Superior temporal gyrus (tissue), 1 donor: Measurements from ENCODE around the gene FAM111A.

Experiments
- DNase-seq: peaks from one replicate; pipeline ENCODE4 v3.0.0-alpha.2; 2016; ENCODE audit errors: extremely low spot score

Gene FAM111A

DNA sequence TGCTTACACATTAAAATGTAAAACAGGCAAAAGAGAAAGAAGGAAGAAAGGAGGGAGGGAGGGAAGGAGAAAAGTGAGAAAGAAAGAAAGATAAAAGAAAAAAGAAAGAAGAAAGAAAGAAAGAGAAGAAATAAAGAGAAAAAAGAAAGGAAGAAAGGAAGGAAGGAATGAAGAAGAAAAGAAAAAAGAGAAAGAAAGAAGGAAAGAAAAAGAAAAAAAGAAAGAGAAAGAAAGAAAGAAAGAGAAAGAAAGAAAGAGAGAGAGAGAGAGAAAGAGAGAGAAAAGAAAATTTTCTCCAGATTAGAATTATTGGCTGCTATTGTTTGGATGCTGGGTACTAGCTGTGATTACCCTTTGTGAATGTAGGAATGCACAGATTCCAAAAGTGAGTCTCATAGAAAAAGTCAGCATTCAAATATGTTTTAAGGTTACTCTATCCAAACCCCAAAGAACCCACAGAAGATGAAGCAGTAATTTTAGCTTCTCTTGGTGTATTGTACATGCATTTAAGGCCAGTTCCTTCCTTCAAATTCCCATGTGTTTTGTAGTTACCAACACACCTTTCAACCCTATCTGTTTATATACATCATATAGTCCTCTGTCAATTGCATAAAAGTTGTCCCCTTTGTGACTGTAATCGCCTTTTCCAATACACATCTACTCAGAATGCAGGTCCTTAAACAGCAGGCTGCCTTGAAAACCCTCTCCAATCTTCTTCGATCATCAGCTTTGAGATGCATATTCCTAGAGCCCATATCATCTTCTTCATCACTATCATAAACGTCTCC lies 789 bp upstream of the FAM111A start:
- peak; percentile 59 for DNase-seq

DNA sequence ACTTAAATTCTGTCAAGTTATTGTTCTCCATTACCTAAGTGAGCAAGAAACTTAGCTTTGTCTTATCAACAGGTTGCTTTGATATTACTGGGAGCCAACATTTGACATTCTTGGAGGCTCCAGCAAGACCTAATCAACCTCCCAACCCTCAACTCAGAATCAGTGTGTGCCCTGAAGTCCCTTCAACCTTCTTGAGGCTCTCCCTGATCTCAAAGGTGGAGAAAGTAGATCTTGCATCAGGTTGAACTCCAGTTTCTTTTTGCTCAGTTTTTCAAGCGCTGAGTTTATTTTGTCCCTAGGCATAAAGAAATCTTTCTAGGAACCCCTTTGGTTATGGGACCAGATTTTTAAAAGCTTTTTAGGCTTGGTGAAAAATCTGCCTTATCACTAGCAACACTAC lies 1.4 kb downstream of the FAM111A start:
- peak; percentile 28 for DNase-seq

DNA sequence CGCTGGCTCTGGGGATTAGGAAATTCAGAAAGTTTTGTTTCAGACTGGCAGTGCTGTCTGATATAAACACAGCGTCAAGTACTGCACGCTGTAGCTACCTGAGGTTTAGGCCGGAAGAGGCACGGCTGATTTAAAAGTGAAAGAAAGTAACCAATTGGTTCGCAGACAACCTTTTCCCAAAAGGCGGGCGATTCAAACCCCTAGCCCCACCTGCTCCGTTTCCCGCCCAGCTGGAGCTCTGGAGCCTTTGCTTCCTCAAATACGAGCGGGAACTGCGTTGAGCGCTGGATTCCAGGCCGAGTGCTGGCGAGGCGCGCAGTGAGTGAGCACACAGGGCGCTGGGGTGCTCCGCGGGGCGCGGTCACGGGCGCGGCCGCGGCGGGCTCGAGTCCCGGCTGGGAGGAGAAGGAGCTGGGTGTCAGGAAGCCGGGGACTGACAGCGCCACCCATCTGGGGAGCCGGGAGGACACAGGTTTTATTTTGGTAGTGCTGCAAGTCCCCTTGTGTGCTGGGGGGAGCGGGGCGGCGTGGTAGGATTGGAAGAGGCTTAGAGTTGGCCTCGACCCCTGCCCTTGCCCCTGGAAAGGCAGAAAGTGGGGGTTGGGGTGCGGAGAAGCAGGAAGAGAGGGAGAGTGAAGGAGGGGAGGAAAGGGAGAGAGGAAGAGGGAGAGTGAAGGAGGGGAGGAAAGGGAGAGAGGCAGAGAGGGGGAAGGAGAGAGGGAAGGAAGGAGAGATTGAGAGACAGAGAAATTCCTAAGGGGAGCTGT lies 2.1 kb downstream of the FAM111A start:
- peak; percentile 77 for DNase-seq

DNA sequence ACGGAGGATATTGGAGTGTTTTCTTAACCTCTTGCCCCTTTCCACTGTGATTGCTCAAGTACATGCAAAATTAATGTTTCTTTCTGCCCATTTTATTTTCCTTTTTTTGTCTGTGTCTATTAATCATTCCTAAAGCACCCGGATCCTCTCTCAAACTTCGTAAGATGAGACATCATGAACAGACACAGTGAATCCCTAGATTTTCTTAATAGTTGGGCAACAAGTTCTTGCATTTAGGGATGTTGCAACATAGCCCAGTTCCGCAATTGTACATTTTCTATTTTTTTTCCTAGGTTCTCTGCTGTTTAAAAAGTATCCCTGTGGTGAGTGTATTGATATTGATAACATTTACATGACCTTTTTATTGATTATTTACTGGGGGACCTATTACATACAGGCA lies 2.9 kb downstream of the FAM111A start:
- DNase-seq: no peak

- DNase-seq: no peak
Measured at GRCh38 chr11:59151761-59152160, 9.1 kb downstream of the FAM111A start.

GRCh38 chr11:59152312-59152951 lies 9.8 kb downstream of the FAM111A start:
- no peak for DNase-seq

- DNase-seq: no peak
Measured at GRCh38 chr11:59154610-59155009, 12.0 kb downstream of the FAM111A start.

- no peak for DNase-seq
Measured at GRCh38 chr11:59157433-59157832, 14.8 kb downstream of the FAM111A start.

DNA sequence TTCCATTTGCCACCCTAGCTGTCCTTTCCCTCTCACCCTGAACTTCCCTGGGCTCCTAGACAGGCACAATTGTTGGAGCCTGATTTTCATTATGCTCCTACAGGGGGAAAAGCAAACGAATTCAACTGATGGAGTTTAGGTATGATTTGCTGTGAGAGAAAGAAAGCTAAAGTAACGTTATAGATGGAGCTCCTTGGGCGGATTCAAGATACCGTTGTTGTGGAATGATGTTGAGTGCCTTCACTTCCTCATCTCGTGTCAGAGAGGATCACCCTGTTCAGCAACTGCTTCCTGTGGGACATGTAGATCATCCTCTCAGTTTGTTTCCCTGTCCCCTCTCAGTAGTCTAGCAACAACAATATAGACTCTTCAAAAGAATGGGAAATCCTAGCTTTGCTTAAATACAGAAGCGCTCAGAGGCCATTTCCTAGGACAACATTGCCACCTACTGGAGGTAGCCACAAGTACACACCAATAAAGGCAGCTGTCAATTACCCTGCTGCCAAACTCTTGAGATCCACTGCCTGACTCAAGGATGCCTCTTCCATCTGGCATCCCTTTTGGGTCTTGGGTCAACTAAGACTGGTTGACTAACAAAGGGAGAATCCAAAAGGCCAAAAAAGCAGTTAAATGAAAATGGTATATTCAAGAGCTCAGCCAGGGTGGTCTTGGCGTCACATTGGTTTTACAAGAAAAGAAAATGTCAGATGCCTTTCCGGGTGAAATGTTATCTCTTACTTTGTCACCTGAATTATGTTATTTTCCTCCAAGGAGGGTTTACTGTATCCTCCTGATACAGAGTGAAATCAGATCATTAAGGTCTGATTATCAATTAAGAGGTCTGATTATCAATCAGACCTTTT lies 15.8 kb downstream of the FAM111A start:
- DNase-seq: peak; percentile 90

DNA sequence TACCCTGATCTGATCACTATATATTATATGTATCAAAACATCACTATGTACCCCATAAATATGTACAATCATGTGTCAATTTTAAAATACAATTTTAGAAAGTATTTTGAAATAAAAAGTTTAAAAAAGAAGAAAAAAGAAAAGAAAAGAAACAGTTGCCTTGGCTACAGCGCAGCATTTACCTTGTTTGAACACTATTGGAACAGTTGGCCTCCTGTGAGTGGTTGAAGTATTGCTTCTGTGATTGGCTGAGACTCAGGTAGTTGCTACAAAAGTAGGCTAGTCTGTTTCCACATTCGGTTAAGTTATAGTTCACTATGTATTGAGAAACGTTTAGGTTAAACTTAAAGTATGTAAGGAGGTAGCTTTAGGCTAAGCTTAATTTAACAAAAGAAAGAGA lies 21.4 kb downstream of the FAM111A start:
- no peak for DNase-seq

DNA sequence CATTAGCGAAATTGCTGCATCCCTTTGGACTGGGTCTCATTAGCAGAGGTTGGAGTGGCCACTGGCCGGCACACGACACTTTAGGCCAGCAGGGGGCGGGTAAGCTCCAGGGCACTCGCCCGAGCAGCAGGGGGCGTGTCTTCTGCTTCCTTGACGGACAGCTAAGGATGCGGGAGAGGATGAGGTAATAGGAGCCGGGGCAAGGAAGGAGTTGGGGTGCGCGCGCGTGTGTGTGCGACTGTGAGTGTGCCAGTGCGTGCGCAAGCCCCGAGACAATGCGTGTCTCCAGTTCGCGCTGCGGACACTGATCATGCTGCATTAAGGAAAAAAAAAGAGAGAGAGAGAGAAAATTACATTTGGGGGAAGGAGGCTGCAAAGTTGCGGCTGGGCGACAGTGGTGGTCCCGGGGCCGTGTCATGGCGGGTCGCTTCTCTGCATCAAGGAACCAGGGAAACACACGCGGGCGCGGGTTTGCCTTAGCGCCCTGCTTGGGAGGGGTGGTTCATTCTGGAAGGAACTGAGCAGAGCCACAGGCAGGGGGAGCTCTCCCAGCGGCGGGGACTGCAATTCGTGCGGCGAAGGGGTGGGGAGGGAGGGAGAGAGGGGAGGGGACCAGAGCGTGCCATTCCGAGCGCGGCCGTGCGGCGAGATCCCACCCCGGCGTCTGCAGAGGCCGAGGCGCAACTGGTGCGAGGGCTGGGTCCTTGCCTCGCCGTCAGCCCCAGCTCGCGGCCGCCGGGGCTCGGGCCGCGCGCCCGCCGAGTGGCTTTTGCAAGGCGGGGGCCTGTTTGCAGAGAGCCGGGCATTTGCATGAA lies 29.1 kb downstream of the FAM111A start, which contains the start of gene DTX4:
DTX4 (plus strand) TSS at position 625 of the 815 bp plus-strand sequence. CDS start 464 bp downstream, outside the sequence.
- peak; percentile 94 for DNase-seq

DNA sequence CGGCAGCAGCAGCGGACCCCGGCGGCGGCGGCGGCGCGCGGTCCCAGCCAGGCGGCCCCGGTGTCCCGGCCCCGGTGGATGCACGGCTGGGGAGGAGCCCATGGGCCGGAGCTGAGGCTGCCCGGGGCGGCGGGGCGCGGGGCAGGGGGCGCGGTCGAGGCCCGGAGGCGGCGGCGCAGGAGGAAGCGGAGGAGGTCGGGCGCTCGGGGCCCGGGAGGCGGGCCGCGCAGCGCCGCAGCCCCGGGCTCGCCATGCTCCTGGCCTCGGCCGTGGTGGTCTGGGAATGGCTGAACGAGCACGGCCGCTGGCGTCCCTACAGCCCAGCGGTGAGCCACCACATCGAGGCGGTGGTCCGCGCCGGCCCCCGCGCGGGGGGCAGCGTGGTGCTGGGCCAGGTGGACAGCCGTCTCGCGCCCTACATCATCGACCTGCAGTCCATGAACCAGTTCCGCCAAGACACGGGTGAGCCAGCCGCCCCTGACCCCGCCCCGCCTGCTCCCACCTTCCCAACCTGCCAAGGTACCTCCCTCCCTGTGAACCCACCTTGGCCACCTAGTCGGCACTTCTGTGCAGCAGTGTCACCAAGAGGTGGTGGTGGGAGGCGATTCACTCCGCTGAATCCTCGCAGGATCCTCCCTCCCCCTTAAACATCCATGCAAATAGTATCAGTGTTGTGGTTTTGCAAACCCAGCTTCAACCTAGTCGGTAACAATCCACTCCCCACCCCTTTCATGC lies 29.9 kb downstream of the FAM111A start:
- DNase-seq: no peak

GRCh38 chr11:59173080-59173963 lies 30.7 kb downstream of the FAM111A start:
- no peak for DNase-seq

- no peak for DNase-seq
Measured at GRCh38 chr11:59173964-59174663, 31.5 kb downstream of the FAM111A start.

DNA sequence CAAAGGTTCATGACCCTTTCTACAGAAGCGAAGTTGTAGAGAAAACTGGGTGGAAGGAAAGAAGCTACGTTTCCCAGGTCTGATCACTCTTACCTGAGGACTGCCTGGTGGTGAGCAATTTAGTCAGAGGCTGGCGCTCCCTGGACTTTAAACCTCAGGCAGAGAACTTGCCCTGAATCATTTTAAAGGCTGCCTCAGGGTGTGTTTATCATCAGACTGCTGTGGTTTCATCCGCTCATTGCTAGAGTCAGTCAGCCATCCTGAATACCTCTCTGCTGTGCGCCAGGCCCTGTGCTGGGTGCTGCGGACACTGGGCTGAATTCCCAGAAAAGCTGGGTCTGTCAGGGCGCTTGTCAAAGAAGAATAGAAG lies 32.0 kb downstream of the FAM111A start:
- no peak for DNase-seq

DNA sequence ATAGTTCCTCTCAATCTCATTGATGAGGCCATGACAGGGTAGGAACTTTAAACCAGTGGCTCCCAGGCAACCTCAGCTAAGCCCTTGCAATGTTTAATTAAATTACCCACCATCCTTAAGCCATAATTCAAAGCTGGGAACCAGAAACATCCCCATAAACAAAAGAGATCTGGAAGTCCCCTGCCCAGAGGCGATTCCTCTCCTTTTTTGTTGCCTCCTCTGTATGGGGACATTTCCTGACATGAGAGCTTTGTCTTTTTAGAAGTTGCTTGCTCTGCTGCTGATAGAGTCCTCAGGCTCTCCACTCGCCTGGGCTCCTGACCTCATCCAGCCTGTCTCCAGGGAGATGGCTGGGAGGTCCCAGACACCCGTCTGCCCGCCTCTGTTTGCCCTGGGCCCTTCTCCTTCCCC lies 32.4 kb downstream of the FAM111A start:
- no peak for DNase-seq

DNA sequence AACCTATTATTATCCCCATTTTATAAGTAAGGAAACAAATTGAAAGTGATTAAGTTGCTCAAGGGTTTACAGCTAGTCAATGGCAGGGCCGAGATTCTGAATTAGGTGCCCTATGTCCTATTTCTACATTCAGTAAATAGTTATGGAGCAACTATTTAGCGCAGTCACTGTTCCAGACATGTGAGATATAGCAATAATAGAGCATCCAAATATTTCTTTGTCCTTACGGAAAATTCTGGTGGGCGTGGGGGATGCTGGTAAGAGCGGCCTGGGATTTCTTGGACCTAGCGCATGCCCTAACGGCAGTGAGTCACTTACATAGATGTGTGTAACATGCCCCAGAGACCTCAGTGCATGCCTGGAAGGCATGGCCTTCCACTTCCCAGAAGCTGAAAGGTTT lies 33.7 kb downstream of the FAM111A start:
- no peak for DNase-seq

DNA sequence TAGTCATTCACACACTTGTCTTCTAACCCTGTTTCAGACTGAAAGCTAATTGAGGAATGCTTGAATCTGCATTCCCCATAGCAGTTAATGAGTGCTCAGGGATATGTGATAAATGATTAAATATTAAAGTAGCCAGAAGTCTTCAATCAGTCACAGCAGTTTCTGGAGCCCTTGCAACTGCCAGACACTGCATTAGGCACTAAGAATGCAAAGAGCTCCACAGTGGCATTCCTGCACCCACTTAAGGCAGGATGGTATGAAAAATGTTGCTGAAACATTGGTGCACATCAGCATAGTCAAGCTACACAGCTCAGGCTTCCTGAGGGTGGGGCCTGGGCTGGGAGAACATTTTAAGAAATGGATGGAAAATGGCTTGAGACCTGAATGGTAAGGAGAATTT lies 35.7 kb downstream of the FAM111A start:
- DNase-seq: no peak
